Activated CD8-positive, alpha-beta T cell treated with anti-CD3 and anti-CD28 coated beads for 36 hours (primary cell): Measurements from ENCODE around the gene LIN54. TPM values are rescaled to one million over a fixed set of nuclear protein-coding genes. Genes with fewer than 3 reads are reported as not detected.
"Not testable (repeated sequence)": the region's sequence is repeated elsewhere in the genome, so short reads cannot be mapped to it uniquely, and the experiment has no call there.

Source experiments
- ATAC-seq: fragments of 200-7000 bp; cut with Tn5 transposase; one replicate; pipeline ENCODE4 v1.10.0; 2021; ENCODE audit warnings: mild to moderate bottlenecking, moderate library complexity
- CTCF ChIA-PET: fragments of 350-600 bp; sonication (Branson Sonifier 250); formaldehyde crosslinking; loops from one replicate; lab custom pipeline; 2021; ENCODE audit warnings: antibody characterized with exemption; lab: Charles Lee
- POLR2A ChIA-PET: fragments of 350-600 bp; sonication (Branson Sonifier 250); formaldehyde crosslinking; loops from one replicate; lab custom pipeline; 2021; ENCODE audit warnings: antibody characterized with exemption; lab: Charles Lee
- DNase-seq: peaks from one replicate; pipeline ENCODE4 v3.0.0-alpha.2; 2020
- H3K27ac Mint-ChIP-seq: one replicate; pipeline ENCODE4 v1.8.0; 2021; ENCODE audit warnings: mild to moderate bottlenecking, mixed read lengths
- H3K27me3 Mint-ChIP-seq: one replicate; pipeline ENCODE4 v1.8.0; 2021; ENCODE audit warnings: mixed read lengths
- H3K36me3 Mint-ChIP-seq: one replicate; pipeline ENCODE4 v1.8.0; 2021; ENCODE audit warnings: low read depth, mixed read lengths
- H3K4me1 Mint-ChIP-seq: one replicate; pipeline ENCODE4 v1.8.0; 2021; ENCODE audit warnings: low read depth, mixed read lengths
- H3K4me3 Mint-ChIP-seq: one replicate; pipeline ENCODE4 v1.8.0; 2021; ENCODE audit warnings: mild to moderate bottlenecking, moderate library complexity, mixed read lengths
- H3K9me3 Mint-ChIP-seq: one replicate; pipeline ENCODE4 v1.8.0; 2021; ENCODE audit warnings: mixed read lengths
- intact Hi-C: fragments of 100-400 bp; cut with micrococcal nuclease; formaldehyde crosslinking; loops from one replicate; pipeline ENCODE4 v1.10.0; 2022
- total RNA-seq, 2 experiments: library from RNA; stranded (reverse); gene quantifications; one replicate each; pipeline ENCODE4 v1.2.3, GENCODE V29; 2021
- TF ChIP-seq, protein P1 (sequence below): fragments of 200-600 bp; IDR thresholded peaks from one replicate; pipeline ENCODE4 v1.8.0; 2022; ENCODE audit warnings: antibody characterized with exemption, mild to moderate bottlenecking

Gene LIN54
- total RNA-seq, 2 experiments from 2014 or later: 28.0 to 29.1 TPM

DNA sequence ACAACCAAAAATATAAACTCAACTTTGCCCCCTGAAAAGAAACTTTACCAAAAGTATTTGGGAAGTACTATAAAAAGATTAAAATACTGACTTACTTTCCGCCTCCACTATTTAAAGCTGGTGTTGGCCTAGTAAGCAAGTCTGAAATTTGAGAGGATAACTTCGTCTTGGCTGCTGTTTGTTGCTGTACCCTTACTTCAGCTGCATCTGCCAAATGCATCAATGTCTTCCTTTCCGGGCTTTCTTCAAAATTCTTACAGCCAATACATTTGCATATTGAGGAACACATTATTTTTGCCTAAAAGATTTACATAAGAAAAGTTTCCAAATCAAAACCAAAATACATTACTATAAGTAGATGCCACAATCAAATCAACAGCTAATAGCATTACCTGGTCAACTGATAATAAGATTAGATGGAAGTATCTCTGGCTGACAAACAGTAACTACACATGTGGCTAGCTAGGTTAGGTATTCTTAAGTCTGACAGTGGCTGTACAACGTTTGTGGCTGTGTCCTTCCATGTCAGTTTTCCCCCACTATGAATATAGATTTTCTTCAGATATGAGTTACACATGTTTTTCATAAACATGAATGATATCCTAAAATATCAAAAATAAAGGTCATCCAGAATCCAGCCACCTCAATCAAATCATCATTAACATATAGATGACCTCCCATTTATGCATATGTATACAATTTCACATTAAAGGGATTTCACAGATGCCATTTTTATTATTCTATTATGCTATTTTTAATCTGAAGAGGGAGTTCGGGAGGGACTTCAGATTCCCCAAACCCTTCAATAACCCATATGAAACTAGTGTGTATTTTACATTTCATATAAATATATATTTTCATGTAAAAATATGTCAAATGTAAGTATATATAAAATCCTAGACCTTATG lies 79.5 kb downstream of the LIN54 start:
- Mint-ChIP-seq H3K27me3 (no peaks in the 10 kb centered on the region), H3K27ac (no peak overlapping the region), H3K9me3 (no peaks in the 10 kb centered on the region), H3K36me3 (peaks cover 40% of the 10 kb centered on the region), H3K4me3 (no peak overlapping the region), H3K4me1 (no peaks in the 10 kb centered on the region)
- intact Hi-C loops: no loop called here
- POLR2A ChIA-PET: interaction anchor here (1.0 kb wide), 1 partner anchor 9 kb away, joined by 3 read pairs; no protein-coding TSS in a partner anchor
- TF ChIP-seq, protein P1, sequence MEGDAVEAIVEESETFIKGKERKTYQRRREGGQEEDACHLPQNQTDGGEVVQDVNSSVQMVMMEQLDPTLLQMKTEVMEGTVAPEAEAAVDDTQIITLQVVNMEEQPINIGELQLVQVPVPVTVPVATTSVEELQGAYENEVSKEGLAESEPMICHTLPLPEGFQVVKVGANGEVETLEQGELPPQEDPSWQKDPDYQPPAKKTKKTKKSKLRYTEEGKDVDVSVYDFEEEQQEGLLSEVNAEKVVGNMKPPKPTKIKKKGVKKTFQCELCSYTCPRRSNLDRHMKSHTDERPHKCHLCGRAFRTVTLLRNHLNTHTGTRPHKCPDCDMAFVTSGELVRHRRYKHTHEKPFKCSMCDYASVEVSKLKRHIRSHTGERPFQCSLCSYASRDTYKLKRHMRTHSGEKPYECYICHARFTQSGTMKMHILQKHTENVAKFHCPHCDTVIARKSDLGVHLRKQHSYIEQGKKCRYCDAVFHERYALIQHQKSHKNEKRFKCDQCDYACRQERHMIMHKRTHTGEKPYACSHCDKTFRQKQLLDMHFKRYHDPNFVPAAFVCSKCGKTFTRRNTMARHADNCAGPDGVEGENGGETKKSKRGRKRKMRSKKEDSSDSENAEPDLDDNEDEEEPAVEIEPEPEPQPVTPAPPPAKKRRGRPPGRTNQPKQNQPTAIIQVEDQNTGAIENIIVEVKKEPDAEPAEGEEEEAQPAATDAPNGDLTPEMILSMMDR: no peak
- CTCF ChIA-PET: interaction anchor here (0.9 kb wide), 1 partner anchor 26 kb away, joined by 3 read pairs; no protein-coding TSS in a partner anchor
- ATAC-seq: no peak
- DNase-seq: no peak

DNA sequence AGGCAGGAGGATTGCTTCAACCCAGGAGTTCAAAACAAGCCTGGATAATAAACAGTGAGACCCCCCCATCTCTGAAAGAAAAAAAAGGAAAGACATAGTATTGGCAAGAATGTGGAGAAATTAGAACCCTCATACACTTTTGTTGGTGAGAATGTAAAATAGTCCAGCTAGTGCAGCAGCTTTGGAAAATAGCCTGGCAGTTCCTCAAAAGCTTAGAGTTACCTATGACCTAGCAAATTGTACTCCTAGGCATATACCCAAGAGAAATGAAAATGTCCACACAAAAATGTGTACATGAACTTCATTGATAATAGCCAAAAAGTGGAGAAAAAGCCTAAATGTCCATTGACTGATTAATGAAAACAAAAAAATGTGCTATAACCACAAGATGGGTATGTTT lies 88.8 kb downstream of the LIN54 start:
- TF ChIP-seq, protein P1: no peak
- ChIA-PET CTCF (no interaction called here), POLR2A (no interaction called here)
- Mint-ChIP-seq H3K4me1 (no peaks in the 10 kb centered on the region), H3K9me3 (no peaks in the 10 kb centered on the region), H3K27ac (no peak overlapping the region), H3K4me3 (no peak overlapping the region), H3K36me3 (no peaks in the 10 kb centered on the region), H3K27me3 (no peaks in the 10 kb centered on the region)
- ATAC-seq: no peak
- intact Hi-C loops: no loop called here
- DNase-seq: no peak

DNA sequence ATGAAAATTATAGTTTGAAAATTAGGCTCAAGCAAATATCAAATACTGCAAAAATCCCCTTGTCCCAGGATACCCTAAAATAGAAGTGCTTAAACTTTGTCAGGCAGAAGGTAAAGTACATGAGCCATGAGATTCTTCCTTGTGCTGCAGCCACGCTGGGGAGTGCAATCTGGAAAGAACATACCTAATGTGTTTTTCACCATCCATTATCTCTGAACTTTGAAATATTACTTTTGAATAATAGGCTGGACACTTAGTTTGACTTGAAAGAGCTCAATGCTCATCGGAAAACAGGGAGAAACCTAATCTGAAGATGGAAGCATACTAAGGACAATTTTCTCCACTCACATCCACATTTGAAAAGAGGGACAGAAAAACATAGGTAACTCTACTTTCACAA lies 91.2 kb downstream of the LIN54 start:
- Mint-ChIP-seq H3K9me3 (no peaks in the 10 kb centered on the region), H3K27me3 (no peaks in the 10 kb centered on the region), H3K4me3 (no peak overlapping the region), H3K36me3 (peaks cover 4% of the 10 kb centered on the region), H3K4me1 (no peaks in the 10 kb centered on the region), H3K27ac (no peak overlapping the region)
- TF ChIP-seq, protein P1: no peak
- DNase-seq (no peak), ATAC-seq (no peak)
- POLR2A ChIA-PET: no interaction called here
- intact Hi-C loops: no loop called here
- CTCF ChIA-PET: no interaction called here

DNA sequence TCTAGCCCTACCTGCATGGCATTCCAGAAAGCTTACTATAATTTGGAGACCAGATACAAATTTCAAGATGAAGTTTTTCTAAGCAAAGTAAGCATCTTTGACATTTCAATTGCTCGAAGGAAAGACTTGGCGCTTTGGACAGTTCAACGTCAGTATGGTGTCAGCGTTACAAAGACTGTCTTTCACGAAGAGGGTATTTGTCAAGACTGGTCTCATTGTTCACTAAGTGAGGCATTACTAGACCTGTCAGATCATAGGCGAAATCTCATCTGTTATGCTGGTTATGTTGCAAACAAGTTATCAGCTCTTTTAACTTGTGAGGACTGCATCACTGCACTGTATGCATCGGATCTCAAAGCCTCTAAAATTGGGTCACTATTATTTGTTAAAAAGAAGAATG lies 92.5 kb downstream of the LIN54 start:
- TF ChIP-seq, protein P1: no peak
- no peak for ATAC-seq
- Mint-ChIP-seq H3K27me3 (no peaks in the 10 kb centered on the region), H3K9me3 (no peaks in the 10 kb centered on the region), H3K36me3 (peaks cover 4% of the 10 kb centered on the region), H3K4me3 (no peak overlapping the region), H3K27ac (no peak overlapping the region), H3K4me1 (no peaks in the 10 kb centered on the region)
- intact Hi-C loops: no loop called here
- ChIA-PET CTCF (no interaction called here), POLR2A (interaction anchor here (0.6 kb wide), 1 partner anchor 54 kb away, joined by 3 read pairs; no protein-coding TSS in a partner anchor)
- DNase-seq: no peak

DNA sequence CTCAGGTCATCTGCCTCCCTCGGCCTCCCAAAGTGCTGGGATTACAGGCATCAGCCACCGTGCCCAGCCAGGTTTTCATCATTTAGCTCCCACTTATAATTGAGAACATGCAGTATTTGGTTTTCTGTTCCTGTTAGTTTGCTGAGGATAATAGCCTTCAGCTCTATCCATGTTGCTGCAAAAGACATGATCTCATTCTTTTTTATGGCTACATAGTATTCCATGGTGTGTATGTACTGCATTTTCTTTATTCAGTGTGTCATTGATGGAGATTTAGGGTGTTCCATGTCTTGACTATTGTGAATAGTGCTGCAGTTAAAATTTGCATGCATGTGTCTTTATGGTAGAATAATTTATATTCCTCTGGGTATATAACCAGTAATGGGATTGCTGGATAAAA lies 96.7 kb downstream of the LIN54 start:
- H3K4me1 Mint-ChIP-seq, POLR2A ChIA-PET, H3K4me3 Mint-ChIP-seq, H3K9me3 Mint-ChIP-seq, ATAC-seq, CTCF ChIA-PET, DNase-seq, H3K36me3 Mint-ChIP-seq, intact Hi-C loops, H3K27me3 Mint-ChIP-seq, H3K27ac Mint-ChIP-seq: not testable (repeated sequence)
